DMS153 treated with DMSO at 0.1 percent for 48 hours (cell line): ENCODE results near the gene MAN1A1.
"Not testable (repeated sequence)": the region's sequence is repeated elsewhere in the genome, so short reads cannot be mapped to it uniquely, and the experiment has no call there.

Experiments
- DNase-seq: peaks from one replicate; lab custom pipeline; 2025; ENCODE audit not compliant: unreplicated experiment; lab: John Stamatoyannopoulos, UW

The MAN1A1 gene

DNA sequence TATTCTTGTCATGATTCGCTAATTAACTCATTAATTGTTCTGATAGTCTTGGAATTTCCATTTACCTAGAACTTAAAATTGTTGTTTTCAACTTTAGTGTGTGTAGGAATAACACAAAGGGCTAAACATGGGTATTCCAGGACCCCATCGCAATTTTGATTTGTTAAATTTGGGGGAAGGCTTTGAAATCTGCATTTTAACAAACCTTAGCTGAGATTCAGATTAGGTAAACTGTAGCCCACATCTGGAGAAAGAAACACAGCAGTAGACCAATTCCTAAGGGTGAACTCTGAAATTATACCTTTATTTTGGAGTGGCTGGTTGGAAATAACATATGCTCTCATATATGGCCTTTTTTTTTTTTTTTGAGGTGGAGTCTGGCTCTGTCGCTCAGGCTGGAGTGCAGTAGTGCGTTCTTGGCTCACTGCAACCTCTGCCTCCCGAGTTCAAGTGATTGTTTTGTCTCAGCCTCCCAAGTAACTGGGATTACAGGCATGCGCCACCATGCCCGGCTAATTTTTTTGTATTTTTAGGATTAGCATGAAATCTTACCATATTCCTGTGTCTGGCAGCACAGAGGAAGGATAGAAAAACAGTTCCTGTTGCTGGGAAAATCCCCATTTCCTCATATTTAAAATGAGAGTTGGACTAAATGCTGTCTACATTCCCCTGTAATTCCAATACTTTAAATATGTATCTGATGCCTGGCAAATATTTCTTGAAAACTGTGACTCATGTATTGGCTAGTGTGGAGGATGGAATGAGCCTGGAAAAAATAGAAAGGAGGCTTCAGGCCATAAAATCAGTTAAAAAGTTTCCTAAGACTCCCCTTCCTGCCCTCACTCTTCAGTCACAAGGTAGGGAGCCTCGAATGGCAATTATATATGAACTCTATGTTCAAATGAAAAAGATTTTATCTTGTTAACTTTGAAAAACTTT, 174.4 kb downstream of the MAN1A1 start:
- DNase-seq: no peak

DNA sequence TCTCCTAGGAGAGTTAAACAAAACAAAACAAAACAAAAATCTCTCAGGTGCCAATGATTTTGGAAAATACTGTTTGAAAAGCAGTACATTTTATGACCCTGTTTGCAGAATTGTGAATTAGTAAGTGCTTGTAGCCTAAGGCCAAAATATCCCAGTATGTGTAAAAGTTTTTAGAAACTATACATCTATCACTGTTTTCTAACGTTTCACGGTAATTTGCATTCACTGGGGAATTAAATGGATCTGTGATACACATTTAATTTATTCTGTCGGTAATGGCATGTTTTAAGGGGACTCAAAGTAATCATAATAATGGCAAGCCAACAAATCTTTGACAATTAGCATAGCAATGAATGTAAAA, 175.5 kb downstream of the MAN1A1 start:
- no peak for DNase-seq

DNA sequence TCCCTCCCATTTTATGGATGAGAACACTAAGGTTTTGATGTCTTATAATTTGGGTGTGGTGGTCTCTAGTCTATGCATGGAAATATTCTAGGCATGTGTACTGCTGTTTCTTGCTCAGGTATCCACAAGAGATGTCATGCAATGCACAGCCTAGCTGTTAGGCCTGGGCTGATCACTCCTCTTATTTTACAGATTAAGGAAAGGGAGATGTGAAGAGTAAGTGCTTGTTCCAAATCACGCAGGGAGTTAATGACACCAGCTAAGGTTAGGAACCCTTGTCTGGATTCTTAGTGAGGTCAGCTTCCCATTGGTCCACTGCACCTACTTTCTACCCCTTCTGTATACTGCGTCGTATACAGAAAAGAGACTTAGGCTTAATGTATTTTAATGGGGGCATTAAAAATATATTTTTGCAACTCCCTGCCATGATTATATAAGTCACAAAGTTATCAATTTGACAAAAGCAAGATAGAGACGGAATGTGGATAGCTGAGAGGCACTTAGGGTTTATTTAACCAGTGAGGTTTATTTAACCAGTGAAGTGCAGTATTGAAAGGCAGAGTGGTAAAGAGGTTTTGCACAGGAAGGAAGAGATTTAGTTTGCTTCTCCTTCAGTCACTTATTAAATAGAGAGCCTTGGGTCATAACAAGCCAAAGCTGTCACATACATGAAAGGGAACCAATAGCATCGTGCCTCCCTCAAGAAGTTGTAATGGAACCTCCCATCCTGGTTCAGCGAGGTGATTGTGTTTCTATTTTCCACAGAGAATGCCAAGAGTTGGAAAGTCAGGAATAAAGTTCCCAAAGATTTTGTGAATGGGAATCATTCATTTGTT, 176.1 kb downstream of the MAN1A1 start:
- no peak for DNase-seq

DNA sequence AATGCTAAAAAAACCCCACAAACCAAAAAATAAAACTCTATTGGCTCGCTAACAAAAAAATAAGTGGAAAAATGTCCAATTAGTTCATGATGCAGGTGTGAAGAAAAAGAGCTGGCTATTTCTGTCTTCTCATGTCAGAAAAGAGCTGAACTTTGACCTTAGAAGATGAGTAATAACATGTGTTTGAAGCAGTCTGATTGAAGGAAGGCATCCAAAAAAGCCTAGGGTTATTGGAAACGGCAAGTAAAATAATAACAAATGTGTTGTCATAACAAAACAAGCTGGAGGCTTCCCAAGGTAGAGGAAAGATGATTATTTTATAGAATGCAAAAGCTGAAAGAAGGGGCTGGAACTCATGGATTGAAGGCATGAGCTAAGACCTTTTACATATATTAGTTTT, 176.7 kb downstream of the MAN1A1 start:
- no peak for DNase-seq

DNA sequence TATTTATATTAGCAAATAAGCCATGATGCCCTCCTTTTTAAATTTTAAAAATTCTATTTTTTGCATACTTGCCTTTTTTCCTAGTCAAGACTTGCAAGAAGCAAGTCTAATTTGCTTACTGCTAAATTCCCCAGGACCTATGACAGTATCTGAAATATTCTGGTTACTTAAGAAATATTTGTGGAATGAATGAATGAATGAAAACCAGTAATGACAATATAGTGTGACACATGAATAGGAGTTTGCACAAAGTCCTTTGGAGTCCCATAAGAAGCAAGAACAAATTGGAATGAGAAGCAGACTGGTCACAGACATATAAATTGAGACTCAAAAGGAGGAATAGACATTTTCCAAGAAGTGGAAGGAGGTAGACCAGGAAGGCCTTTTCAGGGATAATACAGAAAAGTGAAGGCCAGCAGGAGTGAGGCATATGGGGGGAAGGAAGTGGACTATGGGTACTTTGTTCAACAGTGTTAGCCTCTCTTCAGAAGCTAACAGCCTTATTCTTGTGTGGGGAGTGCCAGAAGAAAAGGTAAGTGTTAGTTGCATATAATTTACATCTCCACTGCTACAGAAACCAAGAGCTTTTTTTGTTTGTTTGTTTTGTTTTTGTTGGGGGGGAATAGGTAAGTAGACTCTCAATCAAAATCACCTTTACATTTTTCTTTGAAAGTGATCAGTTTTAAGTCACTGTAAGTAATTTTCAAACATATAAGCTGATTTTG, 177.5 kb downstream of the MAN1A1 start:
- DNase-seq: no peak

DNA sequence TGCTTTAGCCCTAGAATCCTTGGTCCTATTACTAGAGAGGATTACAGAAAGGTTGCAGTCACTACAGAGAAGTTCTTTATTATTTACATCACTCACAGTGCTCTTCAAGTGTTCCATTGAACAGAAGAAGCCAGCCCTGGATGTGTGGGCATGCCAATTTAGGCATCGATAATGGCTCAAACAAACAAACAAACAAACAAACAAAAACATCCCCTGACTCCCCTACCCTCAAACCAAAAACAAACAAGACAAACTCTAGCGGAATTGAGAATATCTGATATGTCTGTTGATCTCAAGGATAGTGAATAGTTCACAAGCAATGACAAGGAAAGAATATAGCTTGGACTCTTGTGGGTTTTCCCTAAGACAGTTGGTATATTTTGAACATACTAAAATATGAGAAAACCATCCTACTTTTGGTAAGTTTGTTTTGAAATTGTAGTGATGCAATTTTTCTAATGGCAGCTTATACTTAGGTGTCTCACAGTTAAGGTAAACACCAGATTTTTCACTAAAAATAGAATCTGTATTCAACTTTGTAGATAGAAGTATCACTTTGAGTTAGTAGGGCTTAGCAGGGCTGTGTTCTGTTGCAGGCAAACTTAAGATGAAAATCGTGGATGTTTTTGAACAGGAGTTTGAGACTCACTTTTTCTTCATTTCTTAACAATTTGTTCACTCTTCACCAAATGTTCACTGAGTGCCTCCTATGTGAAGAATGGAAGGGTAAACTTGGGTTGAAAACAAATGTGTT, 178.3 kb downstream of the MAN1A1 start:
- no peak for DNase-seq

DNA sequence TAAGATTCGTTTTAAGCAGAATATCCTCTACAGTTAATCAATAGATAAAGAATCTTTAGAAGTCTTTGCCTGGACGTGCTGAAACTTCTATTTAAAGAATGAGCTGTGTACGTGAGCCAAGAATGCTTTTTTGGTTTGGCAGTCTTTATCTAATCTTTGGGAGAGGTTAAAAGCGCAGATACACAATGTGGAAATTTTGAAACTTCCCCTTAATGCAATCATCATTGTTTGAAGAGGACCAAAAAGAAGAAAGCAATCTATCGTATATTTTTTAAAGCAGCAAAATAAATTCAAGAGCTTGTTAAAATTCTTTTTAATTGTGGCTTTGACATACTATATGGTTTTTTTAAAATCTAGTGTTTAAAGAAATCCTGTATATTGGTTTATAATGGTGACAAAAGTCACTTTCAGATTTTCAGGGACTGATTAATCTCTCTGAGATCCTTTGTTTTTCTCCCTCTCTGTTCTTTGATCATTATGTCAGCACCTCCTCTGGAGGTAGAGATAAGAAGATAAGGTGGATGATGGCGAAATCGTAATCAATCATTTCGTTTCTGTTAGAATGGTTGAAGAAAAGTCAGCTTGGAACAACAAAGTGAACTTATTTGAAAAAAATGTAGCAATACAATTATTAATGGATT, 179.0 kb downstream of the MAN1A1 start:
- no peak for DNase-seq

DNA sequence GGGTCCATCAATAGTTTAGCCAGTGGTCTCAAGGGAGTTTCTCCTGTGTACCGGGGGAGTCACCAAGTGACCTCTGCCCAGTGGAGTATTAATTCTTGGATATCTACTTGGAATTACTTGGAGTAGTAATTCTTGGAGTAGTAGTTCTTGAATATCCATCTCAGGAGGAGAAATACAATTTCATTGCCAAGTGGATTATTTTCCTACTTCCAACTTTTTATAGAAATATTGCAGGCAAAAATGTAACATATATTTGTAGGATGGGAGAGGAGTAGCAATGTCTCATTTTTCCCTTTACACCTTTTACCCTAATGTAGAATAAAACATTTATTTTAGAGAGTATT, 179.5 kb downstream of the MAN1A1 start:
- DNase-seq: no peak

DNA sequence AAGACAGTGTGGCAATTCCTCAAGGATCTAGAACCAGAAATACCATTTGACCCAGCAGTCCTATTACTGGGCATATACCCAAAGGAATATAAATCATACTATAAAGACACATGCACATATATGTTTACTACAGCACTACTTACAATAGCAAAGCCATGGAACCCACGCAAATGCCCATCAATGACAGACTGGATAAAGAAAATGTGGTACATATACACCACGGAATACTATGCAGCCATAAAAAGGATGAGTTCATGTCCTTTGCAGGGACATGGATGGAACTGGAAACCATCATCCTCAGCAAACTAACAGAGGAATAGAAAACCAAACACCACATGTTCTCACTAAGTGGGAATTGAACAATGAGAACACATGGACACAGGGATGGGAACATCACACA, 180.2 kb downstream of the MAN1A1 start:
- not testable (repeated sequence) for DNase-seq

DNA sequence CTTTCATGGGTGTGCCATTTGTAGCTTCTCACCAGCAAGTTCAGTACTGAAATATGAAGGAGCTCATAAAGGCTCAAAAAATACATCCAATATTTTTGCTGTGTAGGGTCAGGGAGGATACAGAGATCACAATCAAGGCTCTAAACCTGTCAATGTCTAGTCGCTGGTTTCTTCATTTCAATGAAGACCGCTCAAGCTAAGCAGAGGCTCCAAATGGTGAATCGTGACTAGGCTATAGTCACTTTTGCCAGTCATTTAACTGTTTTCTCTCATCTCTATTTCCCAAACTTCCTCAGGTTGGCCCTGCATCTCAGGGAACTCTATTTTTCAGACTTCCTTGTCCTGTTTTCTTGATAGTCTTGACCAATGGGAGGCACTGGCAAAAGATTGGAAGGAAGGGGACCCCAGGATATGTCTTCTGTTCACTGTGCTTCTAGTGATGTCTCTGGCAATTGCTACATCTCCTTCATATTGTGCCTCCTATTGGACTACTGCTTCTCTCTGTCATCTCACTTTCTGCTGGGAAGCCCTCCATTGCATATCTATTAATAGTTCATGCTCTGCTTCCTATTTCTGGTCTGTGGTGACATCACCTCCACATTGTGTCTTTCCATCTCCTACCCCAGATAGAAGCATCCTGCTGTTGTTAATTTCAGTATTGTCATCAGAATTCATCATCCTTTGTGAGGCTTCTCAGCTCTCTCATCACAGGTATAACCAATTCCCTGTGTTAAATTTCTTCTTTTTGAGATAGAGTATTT, 183.4 kb downstream of the MAN1A1 start:
- DNase-seq: no peak

DNA sequence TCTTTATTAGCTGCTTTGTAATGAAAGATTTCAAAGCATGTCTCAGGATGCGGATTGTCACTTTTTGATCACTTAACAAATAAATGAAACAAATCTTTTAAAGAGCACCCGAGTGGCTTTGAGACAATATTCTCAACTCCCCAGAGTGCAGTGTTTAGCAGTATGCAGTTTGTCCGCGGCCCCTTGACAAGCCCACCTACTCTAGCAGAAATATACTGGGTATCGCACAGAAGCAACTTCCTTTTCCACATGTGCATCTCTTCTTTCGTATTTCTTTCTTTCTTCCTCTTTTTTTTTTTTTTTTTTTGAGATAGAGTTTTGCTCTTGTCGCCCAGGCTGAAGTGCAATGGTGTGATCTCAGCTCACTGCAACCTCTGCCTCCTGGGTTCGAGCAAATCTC, 186.6 kb downstream of the MAN1A1 start:
- DNase-seq: no peak

DNA sequence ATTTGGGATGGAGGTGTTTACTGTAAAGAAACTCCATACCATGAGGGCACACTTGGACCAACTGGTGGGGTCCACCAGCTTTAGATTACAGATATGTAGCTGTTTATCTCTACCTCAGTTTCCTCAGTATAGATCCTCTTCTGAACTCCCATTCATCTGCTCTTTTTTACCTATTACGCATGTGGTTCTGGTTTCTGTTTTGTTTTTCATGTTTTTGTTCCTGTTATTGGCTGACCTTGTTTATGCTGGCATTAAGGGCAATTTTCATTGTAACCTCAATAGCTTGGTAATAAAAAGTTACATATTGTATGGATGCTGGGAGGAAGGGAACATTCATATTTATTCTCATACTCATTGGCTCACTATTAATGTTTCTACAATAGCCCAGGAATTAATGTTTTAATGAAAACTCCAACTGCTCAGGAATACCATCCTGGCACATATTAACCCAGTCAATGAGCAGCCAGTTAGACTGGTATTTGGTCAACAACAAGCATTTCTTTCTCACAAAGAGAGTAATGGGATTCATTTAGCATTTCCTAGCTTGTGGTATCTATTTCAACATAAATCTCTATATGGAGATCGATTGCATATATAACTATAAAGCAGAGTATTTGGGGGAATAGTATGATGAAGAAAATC, 187.3 kb downstream of the MAN1A1 start:
- no peak for DNase-seq

DNA sequence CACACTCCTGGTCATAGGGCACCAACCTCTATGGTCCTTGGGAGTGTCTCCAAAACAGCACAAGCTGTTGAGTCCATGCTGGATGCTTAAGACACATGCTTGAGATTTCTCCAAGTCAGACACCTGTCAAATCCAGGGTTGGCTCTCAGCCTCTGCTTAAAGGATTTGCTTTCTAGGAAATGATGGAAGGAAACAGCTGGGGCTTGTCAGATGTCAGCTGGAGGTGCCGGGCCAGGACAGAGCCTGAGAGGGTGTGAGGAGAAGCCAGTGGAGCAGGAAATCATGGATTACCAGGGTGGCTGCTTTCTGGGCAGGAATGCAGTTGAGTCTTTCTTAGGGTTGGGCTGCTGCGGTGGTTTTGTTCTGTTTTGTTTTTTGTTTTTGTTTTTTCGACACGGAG, 188.1 kb downstream of the MAN1A1 start:
- no peak for DNase-seq

DNA sequence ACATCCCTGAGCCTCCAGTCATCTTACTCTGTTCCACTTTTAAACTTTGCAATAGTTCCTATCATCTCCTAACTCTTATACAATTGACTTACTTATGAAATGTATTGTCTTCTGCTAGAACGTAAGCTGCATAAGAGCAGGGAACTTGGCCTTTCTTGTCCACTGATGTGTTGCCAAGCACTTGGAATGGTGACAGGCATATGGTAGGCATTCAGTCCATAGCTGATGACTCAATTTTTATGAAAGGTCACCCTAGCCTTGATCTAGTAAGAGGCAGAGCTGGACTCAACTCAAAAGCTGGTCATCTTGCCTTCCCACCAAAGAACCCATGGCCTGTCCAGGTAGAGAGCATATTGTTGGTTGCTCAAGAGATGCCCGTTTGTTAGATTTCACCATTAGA, 188.7 kb downstream of the MAN1A1 start:
- DNase-seq: no peak

DNA sequence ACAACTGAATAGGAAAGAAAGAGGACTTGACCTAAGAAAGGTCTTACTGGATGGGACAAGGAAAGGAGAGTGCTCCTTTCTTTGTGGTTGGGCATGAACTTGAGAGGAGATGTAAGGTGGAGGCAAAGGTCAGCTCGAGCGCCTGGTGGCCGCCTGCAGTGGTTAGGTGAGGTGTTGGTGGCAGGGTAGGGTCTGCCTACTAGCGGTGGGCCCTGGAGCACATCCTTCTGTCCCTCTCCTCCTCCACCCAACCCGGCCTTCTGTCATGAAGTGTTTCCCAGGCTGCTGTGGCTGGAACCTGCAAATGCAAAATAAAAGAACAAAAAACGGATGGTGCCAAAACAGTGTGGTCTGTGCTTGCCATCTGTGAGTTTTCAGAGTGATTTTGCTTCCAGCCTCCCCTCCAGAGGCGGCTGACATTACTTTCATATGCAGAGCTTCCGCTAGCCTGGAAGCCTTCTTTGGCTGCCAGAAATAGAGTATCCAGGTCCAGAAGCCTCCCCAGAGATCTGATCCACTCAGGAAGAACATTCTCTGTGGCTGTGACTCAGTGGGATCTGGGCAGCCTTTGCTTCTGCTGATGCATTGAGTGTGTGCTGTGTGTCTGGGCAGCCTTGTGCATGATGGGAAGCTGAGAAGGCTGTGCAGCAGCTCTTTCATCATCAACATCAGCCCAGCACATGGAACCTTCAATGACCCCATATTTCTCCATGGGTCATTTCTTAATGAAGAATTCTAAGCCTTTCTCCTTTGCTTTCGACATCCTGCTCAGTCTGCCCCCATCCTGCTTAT, 191.3 kb downstream of the MAN1A1 start:
- no peak for DNase-seq

DNA sequence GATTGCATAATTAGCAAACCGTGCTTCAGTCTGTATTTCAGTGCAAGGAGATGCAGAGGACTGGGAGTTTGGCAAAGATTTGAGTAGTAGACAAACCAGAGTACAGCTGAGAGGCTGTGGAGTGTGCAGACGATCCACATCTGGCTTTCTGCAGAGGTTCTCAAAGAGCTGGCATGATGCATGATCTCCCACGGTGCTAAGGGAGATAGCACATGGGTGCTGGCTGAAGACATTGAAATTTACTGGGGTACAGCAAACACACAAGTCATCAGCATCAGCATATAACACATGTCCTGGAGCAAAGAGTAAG, 192.1 kb downstream of the MAN1A1 start:
- no peak for DNase-seq

DNA sequence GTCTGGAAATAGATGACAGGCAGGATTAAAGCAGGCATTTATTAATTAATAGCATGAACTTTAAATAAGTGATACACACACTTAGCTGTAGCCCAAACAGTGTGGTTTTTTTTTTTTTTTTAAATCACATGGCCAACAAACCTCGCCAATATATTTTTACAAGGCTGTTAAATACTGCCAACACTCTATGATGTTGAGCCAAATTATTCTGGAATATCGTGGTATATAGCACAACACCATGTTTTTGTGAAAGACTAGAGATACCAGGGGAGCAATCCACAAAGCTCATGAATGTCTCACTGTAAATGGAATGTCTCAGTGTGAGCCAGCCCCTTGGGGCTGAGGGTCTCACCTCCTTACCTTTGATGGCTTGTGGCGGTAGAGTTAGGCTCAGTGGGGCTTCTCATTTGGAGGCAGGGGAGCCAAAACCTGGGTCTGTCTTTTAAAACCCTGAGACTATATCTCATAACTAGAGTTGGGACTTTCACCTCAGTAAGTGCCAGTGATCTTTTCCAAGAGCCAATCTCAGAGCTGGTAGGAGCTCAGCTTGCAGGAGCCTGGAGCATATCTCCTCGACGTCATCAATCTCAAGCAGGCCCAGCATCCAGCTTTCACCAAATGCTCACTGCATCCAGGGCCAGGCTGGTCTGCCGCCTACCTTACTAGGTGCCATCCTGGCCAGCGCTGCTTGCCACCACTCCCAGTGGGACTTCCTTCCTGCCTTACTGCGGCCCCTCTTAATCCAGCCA, 192.6 kb downstream of the MAN1A1 start:
- DNase-seq: no peak

DNA sequence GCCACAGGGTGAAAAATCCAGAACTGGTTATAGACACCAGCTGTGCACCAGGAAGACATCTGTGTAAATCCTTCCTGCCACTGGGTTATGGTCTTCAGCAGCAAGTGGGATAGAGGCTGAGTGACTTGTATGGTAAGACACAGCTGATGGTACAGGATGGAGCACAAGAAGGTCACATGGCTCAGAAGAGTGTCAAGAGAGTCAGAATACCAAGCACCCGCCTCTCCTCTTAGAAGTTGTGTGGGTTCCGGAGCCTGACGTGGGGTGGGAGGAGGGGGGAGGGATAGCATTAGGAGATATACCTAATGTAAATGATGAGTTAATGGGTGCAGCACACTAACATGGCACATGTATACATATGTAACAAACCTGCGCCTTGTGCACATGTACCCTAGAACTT, 193.5 kb downstream of the MAN1A1 start:
- not testable (repeated sequence) for DNase-seq
